Prostate gland (tissue), 2 donors: ENCODE measurements around the gene ALDH8A1.

Experiments used
- CTCF ChIP-seq, 4 experiments: fragments of 200-600 bp in 2 of 4; fragments of 450-650 bp in 2 of 4; sonication (generic) in 2 of 4; IDR thresholded peaks; 1 replicate in 3 of 4; 2 replicates in 1 of 4; pipeline ENCODE4 v1.5.1; 2016 to 2019; ENCODE audit warnings: antibody characterized with exemption in 4 of 4, mild to moderate bottlenecking in 2 of 4, moderate library complexity in 2 of 4
- POLR2A ChIP-seq: fragments of 450-650 bp; IDR thresholded peaks from one replicate; pipeline ENCODE4 v1.6.1; 2016; ENCODE audit warnings: antibody characterized with exemption, mild to moderate bottlenecking
- POLR2AphosphoS5 ChIP-seq: sonication (generic); formaldehyde crosslinking; IDR thresholded peaks from one replicate; pipeline ENCODE4 v1.6.1; 2017; ENCODE audit warnings: antibody characterized with exemption

DNA sequence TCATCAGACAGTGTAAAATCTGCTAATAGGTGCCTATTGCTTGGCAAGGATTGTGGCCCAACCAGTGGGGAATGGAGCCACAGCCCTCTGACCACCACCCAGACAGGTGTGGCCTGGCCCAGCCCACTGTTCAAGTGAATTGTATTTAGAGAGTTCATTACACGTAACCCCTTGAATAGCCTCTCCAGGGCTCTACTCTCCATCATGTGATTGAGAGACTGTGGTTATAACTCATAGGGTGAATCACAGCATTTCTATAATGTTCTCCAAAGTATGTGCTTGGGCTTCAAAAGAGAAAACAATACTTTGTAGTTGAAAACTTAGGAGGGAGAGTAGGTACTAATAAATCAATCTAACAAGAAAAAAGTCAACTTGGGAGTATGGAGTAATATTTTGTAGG lies 38.4 kb downstream of the ALDH8A1 start:
- no peak for TF ChIP-seq POLR2AphosphoS5
- TF ChIP-seq POLR2A = no peak
- no peak for TF ChIP-seq CTCF (IDR thresholded peaks at IDR 0.05)
